ENCODE results near the gene SLC2A3.
"Not testable (repeated sequence)": the region's sequence is repeated elsewhere in the genome, so short reads cannot be mapped to it uniquely, and the experiment has no call there.

Gene SLC2A3

DNA sequence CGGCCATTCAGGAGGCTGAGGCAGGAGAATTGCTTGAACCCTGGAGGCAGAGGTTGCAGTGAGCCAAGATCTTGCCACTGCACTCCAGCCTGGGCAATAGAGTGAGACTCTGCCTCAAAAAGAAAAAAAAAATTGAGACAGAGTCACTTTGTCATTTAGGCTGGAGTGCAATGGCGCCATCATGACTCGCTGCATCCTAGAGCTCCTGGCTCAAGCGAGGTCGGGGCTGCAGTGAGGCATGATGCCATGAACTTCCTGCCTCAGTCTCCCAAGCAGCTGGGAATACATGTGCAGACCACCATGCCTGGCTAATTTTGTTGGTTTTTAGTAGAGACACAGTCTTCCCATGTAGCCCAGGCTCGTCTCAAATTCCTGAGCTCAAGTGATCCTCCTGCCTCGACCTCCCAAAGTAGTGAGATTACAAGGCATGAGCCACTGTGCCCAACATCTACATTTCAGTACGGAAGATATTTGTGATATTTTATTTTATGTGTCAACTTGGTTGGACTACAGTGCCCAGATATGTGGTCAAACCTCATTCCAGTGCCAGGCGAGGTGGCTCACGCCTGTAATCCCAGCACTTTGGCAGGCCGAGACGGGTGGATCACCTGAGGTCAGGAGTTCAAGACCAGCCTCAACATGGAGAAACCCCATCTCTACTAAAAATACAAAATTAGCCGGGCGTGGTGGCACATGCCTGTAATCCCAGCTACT is 14.4 kb upstream of the SLC2A3 start:
- not testable (repeated sequence) for H3K9me3 ChIP-seq (ENCODE audit: control insufficient read depth, low read length); H3K36me3 ChIP-seq (ENCODE audit: control insufficient read depth, insufficient read depth, low read length); H3K27ac ChIP-seq (ENCODE audit: low read depth, low read length, severe bottlenecking); H3K4me1 ChIP-seq (ENCODE audit: control insufficient read depth, insufficient read depth, low read length, poor library complexity, severe bottlenecking); H3K4me3 ChIP-seq (ENCODE audit: extremely low read depth, insufficient read depth, low read length, poor library complexity, severe bottlenecking)
- WGBS, 2 experiments (ENCODE audit: insufficient coverage in 2 of 2) = 94 to 98% methylated on average over 12 of the region's 14 CpGs

DNA sequence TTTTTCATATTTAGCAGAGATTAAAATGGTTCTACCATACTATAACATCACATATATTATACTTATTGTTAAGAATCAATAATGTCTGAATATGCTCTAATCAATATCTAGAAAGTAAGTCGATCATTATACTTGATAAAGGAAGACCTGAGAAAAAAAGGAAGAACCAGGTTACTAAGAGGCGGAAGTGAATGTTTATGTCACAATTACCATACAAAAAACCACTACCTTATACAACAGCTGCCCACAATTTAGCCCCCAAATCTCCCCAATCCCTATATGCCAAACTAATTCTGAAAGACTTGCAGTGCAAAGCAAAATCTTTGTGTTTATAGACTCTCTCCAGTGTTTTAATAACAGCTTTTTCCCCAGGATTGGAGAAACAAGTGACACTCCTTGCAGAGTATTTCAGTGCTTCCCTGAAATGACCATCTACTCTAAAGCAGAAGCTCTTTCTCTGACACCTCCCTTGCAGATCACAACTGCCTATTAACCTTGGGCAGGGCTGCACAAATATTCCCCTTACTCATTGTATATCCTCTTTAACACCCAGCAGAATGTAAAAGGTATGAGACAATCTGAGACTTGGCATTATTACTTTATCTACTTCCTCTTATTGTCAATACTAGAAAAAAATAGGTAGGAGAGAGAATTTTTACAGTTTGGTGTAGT is 12.7 kb upstream of the SLC2A3 start:
- Histone ChIP-seq H3K9me3 (ENCODE audit: control insufficient read depth, low read length) (no peaks in the 10 kb centered on the region), H3K4me1 (ENCODE audit: control insufficient read depth, insufficient read depth, low read length, poor library complexity, severe bottlenecking) (peaks cover 5% of the 10 kb centered on the region), H3K36me3 (ENCODE audit: control insufficient read depth, insufficient read depth, low read length) (no peaks in the 10 kb centered on the region), H3K4me3 (ENCODE audit: extremely low read depth, insufficient read depth, low read length, poor library complexity, severe bottlenecking) (no peak overlapping the region), H3K27ac (ENCODE audit: low read depth, low read length, severe bottlenecking) (peak overlapping the region; percentile 3)
- WGBS, 2 experiments (ENCODE audit: insufficient coverage in 2 of 2) = no CpG with 5 or more reads among the region's 2 CpGs

DNA sequence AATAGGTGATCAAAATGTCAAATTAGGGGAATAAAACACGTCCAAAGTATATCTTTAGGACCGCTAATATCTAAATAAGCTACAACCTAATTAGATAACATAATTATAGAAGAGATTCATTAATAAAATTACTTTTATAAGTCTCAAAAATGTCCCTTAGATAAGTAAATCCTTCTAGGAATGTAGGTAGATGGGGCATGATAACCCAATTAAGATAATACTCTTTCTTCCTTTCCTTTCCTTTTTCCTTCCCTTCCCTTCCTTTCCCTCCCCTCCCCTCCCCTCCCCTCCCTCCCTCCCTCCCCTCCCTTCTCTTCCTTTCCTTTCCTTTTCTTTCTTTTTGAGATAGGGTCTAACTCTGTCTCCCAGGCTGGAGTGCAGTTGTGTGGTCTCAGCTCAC is 11.0 kb upstream of the SLC2A3 start:
- H3K4me3 ChIP-seq (ENCODE audit: extremely low read depth, insufficient read depth, low read length, poor library complexity, severe bottlenecking) = no peak overlapping the region
- peaks cover 5% of the 10 kb centered on the region for H3K4me1 ChIP-seq (ENCODE audit: control insufficient read depth, insufficient read depth, low read length, poor library complexity, severe bottlenecking)
- H3K9me3 ChIP-seq (ENCODE audit: control insufficient read depth, low read length) = no peaks in the 10 kb centered on the region
- WGBS, 2 experiments (ENCODE audit: insufficient coverage in 2 of 2) = no CpG with 5 or more reads among the region's 2 CpGs
- no peaks in the 10 kb centered on the region for H3K36me3 ChIP-seq (ENCODE audit: control insufficient read depth, insufficient read depth, low read length)
- H3K27ac ChIP-seq (ENCODE audit: low read depth, low read length, severe bottlenecking) = no peak overlapping the region

DNA sequence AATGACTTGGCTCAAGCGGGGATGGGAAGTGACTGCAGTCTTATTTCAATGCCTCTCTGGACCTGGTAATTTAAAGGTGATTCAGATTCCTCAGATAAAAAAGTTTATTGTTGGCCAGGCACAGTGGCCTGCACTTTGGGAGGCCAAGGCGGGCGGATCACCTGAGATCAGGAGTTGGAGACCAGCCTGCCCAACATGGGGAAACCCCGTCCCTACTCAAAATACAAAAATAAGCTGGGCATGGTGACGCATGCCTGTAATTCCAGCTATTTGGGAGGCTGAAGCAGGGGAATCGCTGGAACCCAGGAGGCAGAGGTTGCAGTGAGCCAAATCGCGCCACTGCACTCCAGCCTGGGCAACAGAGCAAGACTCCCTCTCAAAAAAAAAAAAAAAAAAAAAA is 8.8 kb upstream of the SLC2A3 start:
- H3K4me3 ChIP-seq (ENCODE audit: extremely low read depth, insufficient read depth, low read length, poor library complexity, severe bottlenecking); H3K36me3 ChIP-seq (ENCODE audit: control insufficient read depth, insufficient read depth, low read length); H3K4me1 ChIP-seq (ENCODE audit: control insufficient read depth, insufficient read depth, low read length, poor library complexity, severe bottlenecking); H3K27ac ChIP-seq (ENCODE audit: low read depth, low read length, severe bottlenecking); H3K9me3 ChIP-seq (ENCODE audit: control insufficient read depth, low read length): not testable (repeated sequence)
- 89 to 91% methylated on average over 3 to 6 of the region's 8 CpGs for WGBS, 2 experiments (ENCODE audit: insufficient coverage in 2 of 2)

DNA sequence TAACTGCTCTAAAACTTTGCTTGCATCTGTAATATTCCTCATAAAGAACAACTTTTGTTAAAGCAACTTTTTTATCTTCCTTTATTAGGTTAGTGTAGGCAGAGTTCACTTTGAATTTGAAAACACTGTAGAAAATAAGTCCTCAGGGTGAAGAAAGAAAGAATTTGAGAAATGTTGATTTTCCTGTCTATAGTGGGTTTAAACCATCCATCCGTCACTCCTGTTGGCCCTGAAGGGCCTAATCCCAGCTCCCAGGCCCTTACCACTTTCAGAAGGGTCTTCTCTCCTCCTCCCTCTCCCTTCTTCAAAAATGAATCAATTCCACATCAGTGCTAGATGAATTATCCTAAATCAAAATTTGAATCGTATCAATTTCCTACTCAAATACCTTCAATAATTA is 4.9 kb upstream of the SLC2A3 start:
- no peaks in the 10 kb centered on the region for H3K9me3 ChIP-seq (ENCODE audit: control insufficient read depth, low read length)
- 100% methylated on average over 1 of the region's 2 CpGs; no CpG with 5 or more reads in 1 of the 2 experiments for WGBS, 2 experiments (ENCODE audit: insufficient coverage in 2 of 2)
- no peaks in the 10 kb centered on the region for H3K36me3 ChIP-seq (ENCODE audit: control insufficient read depth, insufficient read depth, low read length)
- no peak overlapping the region for H3K4me3 ChIP-seq (ENCODE audit: extremely low read depth, insufficient read depth, low read length, poor library complexity, severe bottlenecking)
- H3K27ac ChIP-seq (ENCODE audit: low read depth, low read length, severe bottlenecking) = no peak overlapping the region
- peaks cover 14% of the 10 kb centered on the region for H3K4me1 ChIP-seq (ENCODE audit: control insufficient read depth, insufficient read depth, low read length, poor library complexity, severe bottlenecking)

DNA sequence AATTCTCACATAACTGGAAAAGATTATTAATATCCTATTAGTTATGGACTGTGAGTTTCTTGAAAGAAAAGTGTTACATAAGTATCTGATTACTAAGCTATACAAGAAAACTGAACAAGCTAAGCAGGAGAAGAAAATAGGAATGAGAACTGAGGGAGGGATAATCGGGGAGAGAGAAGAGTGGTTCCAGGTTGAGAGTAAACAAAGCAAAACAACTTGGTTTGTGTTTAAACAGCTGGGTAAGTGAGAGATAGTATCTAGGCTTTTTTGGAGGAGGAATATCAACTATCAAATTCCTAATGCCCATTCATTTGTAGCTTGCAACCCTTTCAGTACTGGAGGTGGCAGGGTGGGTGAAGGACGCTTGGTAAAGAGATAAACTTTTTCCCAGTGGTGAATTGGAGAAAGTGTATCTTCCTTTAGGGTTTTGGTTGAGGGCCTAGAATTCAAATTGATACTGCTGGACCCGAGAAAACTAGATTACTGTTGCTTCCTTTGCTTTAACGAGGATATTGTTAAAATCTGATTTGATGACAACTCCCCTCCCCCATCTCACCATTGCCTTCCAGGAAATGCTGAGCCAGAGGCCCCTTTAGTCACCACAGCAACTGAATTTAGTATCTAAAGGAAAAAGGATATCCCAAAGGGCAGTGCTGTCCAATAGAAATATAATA is 2.0 kb upstream of the SLC2A3 start:
- 42 to 50% methylated on average over 2 of the region's 4 CpGs for WGBS, 2 experiments (ENCODE audit: insufficient coverage in 2 of 2)
- peaks cover 21% of the 10 kb centered on the region for H3K36me3 ChIP-seq (ENCODE audit: control insufficient read depth, insufficient read depth, low read length)
- peaks cover 14% of the 10 kb centered on the region for H3K4me1 ChIP-seq (ENCODE audit: control insufficient read depth, insufficient read depth, low read length, poor library complexity, severe bottlenecking)
- no peaks in the 10 kb centered on the region for H3K9me3 ChIP-seq (ENCODE audit: control insufficient read depth, low read length)
- peak overlapping the region; percentile 87 for H3K27ac ChIP-seq (ENCODE audit: low read depth, low read length, severe bottlenecking)
- H3K4me3 ChIP-seq (ENCODE audit: extremely low read depth, insufficient read depth, low read length, poor library complexity, severe bottlenecking) = no peak overlapping the region

DNA sequence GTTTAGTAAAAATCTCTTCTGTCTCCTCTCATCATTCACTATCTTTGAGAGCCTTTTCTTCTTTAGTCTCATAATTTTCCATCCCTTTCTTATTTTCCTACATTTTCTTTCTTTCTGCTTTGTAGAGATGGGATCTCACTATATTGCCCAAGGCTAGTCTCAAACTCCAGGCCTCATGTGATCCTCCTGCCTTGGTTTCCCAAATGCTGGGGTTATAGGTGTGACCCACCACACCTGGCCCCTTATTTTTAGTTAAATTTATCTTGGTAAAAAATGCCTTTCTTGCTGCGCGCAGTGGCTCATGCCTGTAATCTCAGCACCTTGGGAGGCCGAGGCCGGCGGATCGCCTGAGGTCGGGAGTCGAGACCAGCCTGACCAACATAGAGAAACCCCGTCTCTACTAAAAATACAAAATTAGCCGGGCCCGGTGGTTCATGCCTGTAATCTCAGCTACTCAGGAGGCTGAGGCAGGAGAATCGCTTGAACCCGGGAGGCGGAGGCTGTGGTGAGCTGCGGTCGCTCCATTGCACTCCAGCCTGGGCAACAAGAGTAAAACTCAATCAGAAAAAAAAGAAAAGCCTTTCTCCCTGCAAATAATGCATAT is 996 bp downstream of the SLC2A3 start:
- H3K27ac ChIP-seq (ENCODE audit: low read depth, low read length, severe bottlenecking) = peak overlapping the region; percentile 24
- WGBS, 2 experiments (ENCODE audit: insufficient coverage in 2 of 2) = 0 to 3% methylated on average over 7 to 15 of the region's 16 CpGs
- H3K9me3 ChIP-seq (ENCODE audit: control insufficient read depth, low read length) = no peaks in the 10 kb centered on the region
- peaks cover 18% of the 10 kb centered on the region for H3K4me1 ChIP-seq (ENCODE audit: control insufficient read depth, insufficient read depth, low read length, poor library complexity, severe bottlenecking)
- peak overlapping the region; percentile 85 for H3K4me3 ChIP-seq (ENCODE audit: extremely low read depth, insufficient read depth, low read length, poor library complexity, severe bottlenecking)
- H3K36me3 ChIP-seq (ENCODE audit: control insufficient read depth, insufficient read depth, low read length) = peaks cover 49% of the 10 kb centered on the region

DNA sequence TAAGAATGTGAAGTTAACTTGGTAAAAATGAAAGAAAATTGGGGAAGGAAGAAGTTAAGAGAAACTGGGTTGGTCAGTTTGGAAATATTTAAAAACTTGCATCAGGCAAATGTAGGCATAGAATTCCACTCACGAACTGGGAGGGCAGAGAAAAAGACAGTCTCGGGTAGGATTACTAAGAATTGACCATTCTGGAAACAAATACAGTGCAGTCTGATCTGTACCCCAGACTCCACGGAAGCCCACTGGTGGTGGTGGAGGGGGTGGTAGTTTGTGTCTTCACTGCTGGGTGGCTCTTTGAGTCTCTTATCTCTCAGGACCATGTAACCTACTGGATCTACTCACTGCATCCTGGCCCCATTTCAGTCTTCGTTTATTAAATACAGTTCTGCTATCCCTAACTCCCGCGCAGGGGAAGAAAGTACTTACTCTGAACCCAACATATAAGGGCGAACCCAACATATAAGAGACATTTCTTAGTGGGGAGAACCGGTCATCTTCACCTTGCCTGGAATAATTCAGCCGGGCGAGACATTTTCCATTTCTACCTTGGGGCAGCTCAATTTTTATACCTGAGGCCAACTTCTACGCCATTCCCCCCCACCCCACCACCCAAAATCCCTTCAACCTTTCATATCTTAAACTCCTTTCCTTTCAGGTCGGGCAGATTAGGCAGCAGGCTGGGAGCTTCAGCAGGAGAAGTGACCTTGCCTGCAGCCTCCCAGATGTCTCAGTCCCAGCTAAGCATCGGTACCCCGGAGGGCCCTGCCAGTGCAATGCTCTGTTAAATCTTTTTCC is 1.7 kb downstream of the SLC2A3 start:
- Histone ChIP-seq H3K4me3 (ENCODE audit: extremely low read depth, insufficient read depth, low read length, poor library complexity, severe bottlenecking) (peak overlapping the region; percentile 85), H3K4me1 (ENCODE audit: control insufficient read depth, insufficient read depth, low read length, poor library complexity, severe bottlenecking) (peaks cover 18% of the 10 kb centered on the region), H3K36me3 (ENCODE audit: control insufficient read depth, insufficient read depth, low read length) (peaks cover 55% of the 10 kb centered on the region), H3K27ac (ENCODE audit: low read depth, low read length, severe bottlenecking) (peak overlapping the region; percentile 42), H3K9me3 (ENCODE audit: control insufficient read depth, low read length) (no peaks in the 10 kb centered on the region)
- 0 to 4% methylated on average over 11 to 12 of the region's 14 CpGs for WGBS, 2 experiments (ENCODE audit: insufficient coverage in 2 of 2)

DNA sequence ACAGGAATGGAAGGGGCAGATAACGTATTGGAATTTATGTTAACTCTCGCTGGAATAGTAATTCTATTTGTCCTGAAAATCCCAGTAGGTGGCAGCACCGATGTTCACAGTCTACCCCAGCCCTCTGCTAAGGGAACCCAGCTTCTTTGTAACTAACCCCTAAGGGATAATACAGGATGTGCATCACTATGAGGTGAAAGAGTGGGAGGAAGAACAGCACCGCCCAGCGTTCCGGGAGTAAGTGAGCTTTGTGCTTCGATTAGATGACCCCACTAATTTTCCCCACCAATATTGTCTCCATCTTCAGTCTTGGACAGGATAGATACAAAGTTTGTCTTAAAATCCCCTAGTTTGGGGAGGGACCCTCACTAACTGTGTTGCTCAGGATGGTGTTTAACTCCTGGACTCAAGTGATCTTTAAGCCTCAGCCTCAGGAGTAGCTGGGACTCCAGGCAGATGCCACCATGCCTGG is 2.7 kb downstream of the SLC2A3 start:
- no peaks in the 10 kb centered on the region for H3K9me3 ChIP-seq (ENCODE audit: control insufficient read depth, low read length)
- H3K4me1 ChIP-seq (ENCODE audit: control insufficient read depth, insufficient read depth, low read length, poor library complexity, severe bottlenecking) = peaks cover 14% of the 10 kb centered on the region
- H3K4me3 ChIP-seq (ENCODE audit: extremely low read depth, insufficient read depth, low read length, poor library complexity, severe bottlenecking) = peak overlapping the region; percentile 85
- peak overlapping the region; percentile 42 for H3K27ac ChIP-seq (ENCODE audit: low read depth, low read length, severe bottlenecking)
- peaks cover 65% of the 10 kb centered on the region for H3K36me3 ChIP-seq (ENCODE audit: control insufficient read depth, insufficient read depth, low read length)
- 8% methylated on average over 5 of the region's 7 CpGs; no CpG with 5 or more reads in 1 of the 2 experiments for WGBS, 2 experiments (ENCODE audit: insufficient coverage in 2 of 2)

DNA sequence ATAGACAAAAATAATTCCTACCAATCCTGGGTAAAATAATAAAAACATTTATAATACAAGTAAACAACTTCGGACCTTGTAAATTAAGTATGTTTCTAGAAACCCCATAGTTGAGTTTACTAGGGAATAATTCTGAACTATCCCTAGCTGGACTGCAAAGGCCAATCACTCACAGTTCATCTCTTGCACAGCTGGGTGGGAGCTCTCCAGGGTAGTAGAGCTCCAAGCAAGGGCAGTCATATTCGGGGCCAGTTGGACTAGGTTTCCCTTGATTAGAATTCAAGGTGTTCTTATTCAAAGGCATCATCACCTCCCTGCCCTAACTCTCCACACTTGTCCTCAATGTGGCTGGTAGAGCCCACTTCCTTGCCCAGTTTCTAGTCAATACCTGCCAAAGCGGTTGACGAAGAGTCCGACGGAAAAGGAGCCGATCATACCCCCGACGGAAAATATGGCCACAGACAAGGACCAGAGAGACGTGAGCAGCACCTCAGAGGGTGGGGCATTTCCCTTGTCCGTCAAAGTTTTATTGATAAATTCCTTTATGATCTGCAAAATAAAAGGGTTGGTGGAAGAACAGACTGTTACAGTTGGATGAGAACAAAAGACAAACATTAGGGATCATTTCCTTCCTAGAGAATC is 3.3 kb downstream of the SLC2A3 start:
- Histone ChIP-seq H3K36me3 (ENCODE audit: control insufficient read depth, insufficient read depth, low read length) (peaks cover 71% of the 10 kb centered on the region), H3K4me3 (ENCODE audit: extremely low read depth, insufficient read depth, low read length, poor library complexity, severe bottlenecking) (peak overlapping the region; percentile 85)
- not testable (repeated sequence) for H3K27ac ChIP-seq (ENCODE audit: low read depth, low read length, severe bottlenecking); H3K9me3 ChIP-seq (ENCODE audit: control insufficient read depth, low read length); H3K4me1 ChIP-seq (ENCODE audit: control insufficient read depth, insufficient read depth, low read length, poor library complexity, severe bottlenecking)
- 78 to 82% methylated on average over 8 to 10 of the region's 11 CpGs for WGBS, 2 experiments (ENCODE audit: insufficient coverage in 2 of 2)

All from mesodermal cell (in vitro differentiated cells).